ENCODE results near the gene KAZN.

GRCh38 chr1:15016526-15016925, 418.0 kb downstream of the KAZN start:
- TF ChIP-seq CTCF (conservative IDR thresholded peaks at IDR 0.05; ENCODE audit: low read length) (no peak), EZH2phosphoT487 (IDR thresholded peaks at IDR 0.05; ENCODE audit: borderline replicate concordance) (no peak)
